ENCODE data around the gene F2RL3.

The F2RL3 gene

DNA sequence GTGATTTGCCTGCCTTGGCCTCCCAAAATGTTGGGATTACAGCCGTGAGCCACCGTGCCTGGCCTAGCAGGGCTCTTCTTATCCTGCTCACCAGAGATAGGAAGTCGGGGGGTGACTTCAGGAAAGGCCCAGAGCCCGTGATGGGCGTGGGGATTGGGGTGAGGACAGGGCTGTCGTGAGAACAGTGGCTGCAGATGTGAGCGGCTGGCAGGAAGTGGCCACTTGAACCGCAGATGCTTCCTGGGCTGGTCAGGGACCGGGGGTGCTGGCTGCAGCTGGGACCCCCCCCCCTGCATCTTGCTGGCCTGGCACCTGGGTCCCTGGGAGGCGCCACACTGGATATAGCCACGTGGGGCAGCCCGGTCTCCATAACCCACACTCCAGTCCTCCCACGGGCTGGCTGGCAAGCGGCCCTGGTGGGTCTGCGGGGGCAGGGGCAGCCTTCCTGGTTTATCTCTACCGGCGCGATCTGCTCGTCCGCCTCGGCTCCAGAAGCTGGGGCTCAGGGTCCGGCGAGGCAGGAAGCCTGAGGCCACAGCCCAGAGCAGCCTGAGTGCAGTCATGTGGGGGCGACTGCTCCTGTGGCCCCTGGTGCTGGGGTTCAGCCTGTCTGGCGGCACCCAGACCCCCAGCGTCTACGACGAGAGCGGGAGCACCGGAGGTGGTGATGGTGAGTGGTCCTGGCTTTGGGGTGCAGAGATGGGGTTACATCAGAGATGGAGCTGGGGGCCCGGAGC, at the start of gene F2RL3:
Gene F2RL3 (plus strand): TSS at position 371 of the 737 bp plus-strand sequence. CDS start 191 bp downstream, at position 562.
- no peak within 1 kb of the TSS for H3K27ac ChIP-seq
- TF ChIP-seq ZFX (IDR thresholded peaks at IDR 0.05): no peak
- TF ChIP-seq, protein P1, sequence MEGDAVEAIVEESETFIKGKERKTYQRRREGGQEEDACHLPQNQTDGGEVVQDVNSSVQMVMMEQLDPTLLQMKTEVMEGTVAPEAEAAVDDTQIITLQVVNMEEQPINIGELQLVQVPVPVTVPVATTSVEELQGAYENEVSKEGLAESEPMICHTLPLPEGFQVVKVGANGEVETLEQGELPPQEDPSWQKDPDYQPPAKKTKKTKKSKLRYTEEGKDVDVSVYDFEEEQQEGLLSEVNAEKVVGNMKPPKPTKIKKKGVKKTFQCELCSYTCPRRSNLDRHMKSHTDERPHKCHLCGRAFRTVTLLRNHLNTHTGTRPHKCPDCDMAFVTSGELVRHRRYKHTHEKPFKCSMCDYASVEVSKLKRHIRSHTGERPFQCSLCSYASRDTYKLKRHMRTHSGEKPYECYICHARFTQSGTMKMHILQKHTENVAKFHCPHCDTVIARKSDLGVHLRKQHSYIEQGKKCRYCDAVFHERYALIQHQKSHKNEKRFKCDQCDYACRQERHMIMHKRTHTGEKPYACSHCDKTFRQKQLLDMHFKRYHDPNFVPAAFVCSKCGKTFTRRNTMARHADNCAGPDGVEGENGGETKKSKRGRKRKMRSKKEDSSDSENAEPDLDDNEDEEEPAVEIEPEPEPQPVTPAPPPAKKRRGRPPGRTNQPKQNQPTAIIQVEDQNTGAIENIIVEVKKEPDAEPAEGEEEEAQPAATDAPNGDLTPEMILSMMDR (conservative IDR thresholded peaks at IDR 0.05): no peak

DNA sequence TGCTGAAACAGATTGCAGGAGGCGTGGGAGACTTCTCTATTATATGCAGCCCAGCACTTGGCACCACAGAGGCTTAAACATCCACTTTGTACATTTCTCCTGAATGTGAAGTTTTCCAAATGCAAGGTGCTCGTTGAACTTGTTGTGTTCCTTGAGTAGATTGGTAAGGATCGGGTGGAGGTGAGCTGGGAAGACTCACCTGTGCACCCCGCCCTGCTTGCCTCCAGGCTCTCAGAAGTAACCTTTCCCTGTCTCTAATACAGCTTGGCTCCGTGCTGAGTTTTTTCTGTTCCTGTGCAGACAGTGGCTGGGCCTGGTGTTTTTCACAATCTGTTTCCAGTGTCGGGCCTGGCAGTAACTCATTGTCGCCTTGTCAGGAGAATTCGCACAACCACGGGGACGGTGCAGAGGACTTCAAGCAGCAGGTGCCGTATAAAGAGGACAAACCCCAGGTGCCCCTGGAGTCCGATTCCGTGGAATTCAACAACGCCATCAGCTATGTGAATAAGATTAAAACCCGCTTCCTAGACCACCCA, 47.3 kb upstream of the F2RL3 start:
- TF ChIP-seq ZFX (IDR thresholded peaks at IDR 0.05): no peak
- TF ChIP-seq, protein P1 (conservative IDR thresholded peaks at IDR 0.05): no peak
- H3K27ac ChIP-seq: no peak overlapping the region

DNA sequence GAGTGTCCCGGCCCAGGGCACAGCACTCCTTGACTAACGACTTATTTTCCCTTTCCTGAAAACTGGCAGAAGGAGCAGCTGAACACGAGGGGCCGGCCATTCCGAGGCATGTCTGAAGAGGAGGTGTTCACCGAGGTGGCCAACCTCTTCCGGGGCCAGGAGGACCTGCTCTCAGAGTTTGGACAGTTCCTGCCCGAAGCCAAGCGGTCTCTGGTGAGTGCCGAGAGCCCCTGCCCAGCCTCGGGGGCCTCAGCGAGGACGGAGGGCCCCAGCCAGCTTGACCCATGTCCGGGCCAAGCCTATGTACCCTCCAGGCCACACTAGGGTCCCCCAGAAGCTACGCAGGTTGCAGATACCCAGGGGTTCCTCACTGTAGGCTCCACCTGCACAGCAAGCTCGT, 41.9 kb upstream of the F2RL3 start:
- H3K27ac ChIP-seq: no peak overlapping the region
- TF ChIP-seq, protein P1 (conservative IDR thresholded peaks at IDR 0.05): no peak
- no peak for TF ChIP-seq ZFX (IDR thresholded peaks at IDR 0.05)

DNA sequence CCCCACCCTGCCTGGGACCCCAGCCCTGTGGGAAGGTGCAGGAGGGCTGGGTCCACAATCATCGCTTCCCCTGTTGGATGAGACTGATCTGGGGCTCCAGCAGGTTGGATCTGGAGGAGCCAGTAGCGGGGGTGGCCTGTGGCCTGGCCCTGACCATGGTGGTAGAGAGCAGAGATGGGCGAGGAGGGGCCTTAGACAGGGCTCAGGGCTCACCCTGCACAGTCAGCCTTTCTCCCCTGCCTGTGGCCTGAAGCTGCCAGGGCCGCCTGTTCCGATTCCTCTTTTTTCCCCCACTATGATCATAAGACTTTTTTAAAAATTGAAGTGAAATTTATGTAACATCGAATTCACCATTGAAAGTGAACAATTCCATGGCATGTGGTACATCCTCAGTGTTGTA, 41.4 kb upstream of the F2RL3 start:
- no peak overlapping the region for H3K27ac ChIP-seq
- TF ChIP-seq, protein P1 (conservative IDR thresholded peaks at IDR 0.05): no peak
- no peak for TF ChIP-seq ZFX (IDR thresholded peaks at IDR 0.05)

DNA sequence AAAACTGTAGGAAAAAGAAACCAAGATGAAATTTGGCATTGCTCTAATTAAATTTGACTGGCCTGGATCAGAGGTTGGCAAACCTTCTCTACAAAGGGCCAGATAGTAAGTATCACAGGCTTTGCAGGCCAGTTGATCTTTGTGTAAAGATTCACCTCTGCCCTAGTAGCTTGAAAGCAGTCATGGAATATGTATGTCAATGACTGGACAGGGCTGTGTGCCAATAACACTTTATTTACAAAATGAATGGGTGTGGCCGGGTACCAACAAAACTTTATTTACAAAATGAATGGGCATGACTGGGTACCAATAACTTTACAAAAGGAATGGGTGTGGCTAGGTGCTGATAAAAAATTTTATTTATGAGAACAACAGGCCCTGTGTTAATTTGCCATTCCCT, 39.6 kb upstream of the F2RL3 start:
- no peak overlapping the region for H3K27ac ChIP-seq
- TF ChIP-seq ZFX (IDR thresholded peaks at IDR 0.05): no peak
- TF ChIP-seq, protein P1 (conservative IDR thresholded peaks at IDR 0.05): no peak

DNA sequence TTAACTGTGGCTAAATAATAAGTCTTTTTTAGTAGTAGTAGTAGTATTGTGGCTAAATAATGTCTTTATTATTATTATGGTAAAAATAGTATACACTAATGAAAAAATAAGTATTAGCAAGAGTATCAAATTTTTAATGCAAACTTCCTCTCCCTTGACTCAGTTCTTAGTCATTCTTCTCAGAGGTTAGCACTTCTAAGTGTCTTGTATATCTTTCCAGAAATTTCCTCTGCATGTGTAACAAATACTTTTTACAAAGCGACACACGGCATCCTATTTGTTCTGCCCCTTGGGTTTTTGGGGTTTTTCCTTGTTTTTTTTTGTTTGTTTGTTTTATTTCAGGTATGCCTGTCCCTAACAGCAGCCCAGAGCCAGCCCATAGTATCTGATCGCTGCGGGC, 38.7 kb upstream of the F2RL3 start:
- no peak overlapping the region for H3K27ac ChIP-seq
- TF ChIP-seq ZFX (IDR thresholded peaks at IDR 0.05): no peak
- TF ChIP-seq, protein P1 (conservative IDR thresholded peaks at IDR 0.05): no peak

DNA sequence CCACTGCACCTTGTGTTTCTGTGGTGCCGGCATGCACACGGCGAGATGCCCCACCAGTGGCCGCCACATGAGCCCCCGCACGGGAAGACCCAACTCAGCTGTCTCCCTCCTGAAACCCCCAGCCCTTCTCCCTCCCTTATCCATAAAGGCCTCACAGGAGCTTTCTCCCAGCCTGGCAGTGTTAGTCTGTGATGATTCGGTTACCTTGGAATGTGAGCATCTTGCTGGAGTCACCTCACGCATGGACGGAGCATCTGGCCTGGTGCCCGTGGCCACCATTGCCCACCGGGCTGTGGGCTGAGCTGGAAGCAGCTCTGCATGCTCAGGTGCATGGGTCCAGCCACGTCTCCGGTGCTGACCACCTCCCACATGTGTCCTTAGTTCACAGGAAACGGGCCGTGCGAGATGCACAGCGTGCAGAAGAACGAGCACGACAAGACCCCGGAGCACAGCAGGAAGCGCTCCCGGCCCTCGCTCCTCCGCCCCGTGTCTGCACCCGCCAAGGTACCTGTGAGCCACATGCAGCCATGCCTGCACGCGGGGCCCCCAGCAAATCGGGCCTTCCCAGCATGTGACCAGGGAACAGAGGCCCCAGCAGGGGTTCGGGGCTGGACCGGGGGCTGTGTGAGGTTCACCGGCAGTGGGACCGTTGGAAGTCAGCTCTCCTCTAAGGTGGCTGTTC, 37.6 kb upstream of the F2RL3 start:
- no peak overlapping the region for H3K27ac ChIP-seq
- no peak for TF ChIP-seq ZFX (IDR thresholded peaks at IDR 0.05)
- TF ChIP-seq, protein P1 (conservative IDR thresholded peaks at IDR 0.05): no peak

Data from C4-2B (cell line).